A549 treated with Mapracorat at 1 μM for 4 hours (cell line): ENCODE measurements around the gene ZNF595. TPM values are rescaled to one million over a fixed set of nuclear protein-coding genes. Genes with fewer than 3 reads are reported as not detected.

Experiments
- total RNA-seq: library from RNA; stranded (reverse); fragments of 200-300 nt; extraction: Qiagen RNA extraction; gene quantifications from 5 replicates; pipeline ENCODE4 v1.2.3, GENCODE V29; 2022

Gene ZNF595
- total RNA-seq, result 14.0 to 19.6 TPM (median 18.6 TPM) in 5 replicates

DNA sequence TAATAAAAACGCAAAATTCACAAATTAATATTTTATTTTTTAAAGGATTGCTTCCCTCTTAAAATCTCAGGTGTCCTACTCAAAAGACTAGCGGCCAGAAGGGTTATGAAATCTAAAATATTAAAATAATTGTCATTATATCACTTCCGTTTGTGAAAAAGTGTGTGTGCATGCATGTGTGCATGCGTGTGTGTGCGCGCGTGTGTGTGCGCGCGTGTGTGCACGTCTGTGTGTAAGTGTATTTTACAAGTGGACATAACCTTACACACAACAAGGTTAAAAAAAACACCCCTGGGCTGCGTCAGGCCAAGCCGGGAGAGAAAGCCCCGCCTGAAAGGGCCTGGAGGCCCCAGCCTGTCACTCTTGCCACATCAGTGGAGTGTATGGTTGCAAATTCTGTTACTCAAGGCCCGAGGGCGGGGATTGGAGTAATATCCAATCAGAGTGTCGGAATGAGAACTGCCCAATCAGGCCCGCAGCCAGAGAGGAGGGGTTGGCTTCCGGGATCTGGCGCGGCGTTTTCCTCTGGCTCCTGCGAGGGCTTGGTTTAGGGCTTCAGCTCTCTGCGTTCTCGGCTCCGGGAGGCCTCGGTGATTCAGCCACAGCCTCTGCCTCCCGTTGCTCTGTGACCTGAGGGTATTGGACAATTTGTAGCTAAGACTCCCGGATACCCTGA lies at the start of gene ZNF595:
ZNF595 (plus strand) TSS at position 518 of the 676 bp plus-strand sequence. CDS start 168 bp downstream, outside the sequence.

DNA sequence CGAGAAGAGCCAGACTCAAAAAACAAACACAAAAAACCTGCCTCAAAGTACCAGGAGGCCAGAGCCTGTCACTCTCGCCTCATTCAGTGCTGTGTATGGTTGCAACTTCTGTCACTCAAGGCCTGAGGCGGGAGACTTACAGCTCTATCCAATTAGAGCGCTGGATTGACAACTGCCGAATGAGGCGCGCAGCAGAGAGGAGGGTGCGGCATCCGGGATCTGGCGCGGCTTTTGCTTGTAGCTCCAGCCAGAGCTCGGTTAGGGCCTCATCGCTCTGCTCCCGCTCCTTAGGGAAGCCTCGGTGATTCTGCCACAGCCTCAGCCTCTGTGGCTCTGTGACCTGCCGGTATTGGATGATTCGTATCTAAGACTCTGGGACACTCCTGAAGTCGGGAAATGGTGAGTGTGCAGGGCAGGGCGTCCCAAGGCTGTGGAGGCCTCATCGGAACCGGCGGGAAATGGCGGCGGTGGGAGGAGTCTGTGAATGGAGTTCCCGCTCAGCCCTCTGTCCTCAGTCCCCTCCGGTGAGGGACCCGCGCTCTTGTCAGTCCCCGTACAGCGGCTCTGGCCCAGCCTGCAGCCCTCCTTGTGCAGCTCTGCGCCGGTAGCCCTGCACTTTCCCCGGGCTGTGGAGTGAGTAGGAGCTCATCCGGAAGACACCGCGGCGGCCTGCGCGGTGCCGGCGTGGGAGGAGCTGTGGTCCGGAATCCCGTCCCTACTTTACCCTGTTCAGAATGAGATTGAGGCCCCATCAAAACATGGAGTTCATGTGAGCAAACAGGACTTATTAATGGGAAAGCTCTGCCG lies 71.4 kb downstream of the ZNF595 start, which contains the start of gene ZNF718:
ZNF718 (plus strand) TSS at position 227 of the 807 bp plus-strand sequence; CDS start at position 397, 170 bp downstream.

Other genes starting within 250 kb of the ZNF595 start
- 0.43 to 0.60 TPM (median 0.55 TPM) in 5 replicates for gene ZNF718, start 71.2 kb downstream of the ZNF595 start, total RNA-seq